Hypothalamus (tissue), 51 donors: ENCODE measurements around the gene AK3.
A peak's percentile ranks its signal among the peaks of the same experiment; 100 is the strongest.

Experiments
- DNase-seq, 51 donors: peaks; one replicate each; lab custom pipeline; 2025; lab: John Stamatoyannopoulos, UW

The AK3 gene

DNA sequence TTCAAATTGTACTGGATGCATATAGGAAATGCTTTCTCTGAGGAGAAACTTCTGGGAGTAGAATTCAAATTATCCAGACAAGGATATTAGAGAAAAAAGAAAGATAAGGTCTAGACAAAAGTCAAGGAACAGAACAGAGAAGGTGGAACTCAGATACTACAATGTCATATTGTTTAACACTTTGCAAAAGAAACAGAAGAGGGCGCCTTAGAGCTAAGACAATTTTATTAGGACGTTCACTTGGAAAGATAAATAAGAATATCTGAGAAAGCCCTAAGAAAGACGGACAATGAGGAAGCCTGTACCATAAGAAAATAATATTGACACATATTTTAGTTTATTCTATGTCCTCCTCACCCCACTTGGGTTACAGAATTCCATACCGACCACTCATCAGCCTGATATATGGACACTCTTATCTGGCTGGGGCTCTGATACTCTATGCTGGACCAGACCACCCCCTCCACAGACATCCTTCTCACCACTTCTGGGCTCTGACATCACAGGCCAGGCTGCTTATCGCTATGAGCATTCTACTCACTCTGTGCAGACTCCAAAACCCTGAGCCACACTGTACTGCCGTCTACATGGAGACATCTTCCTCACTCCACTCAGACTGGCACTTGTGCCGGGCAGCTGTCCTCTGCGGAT lies 9.1 kb upstream of the AK3 start:
- peak in 1 of 51 donors; percentile 34 for DNase-seq

- no peak for DNase-seq
These were observed 7.6 kb upstream of the AK3 start for GRCh38 chr9:4748612-4749011.

DNA sequence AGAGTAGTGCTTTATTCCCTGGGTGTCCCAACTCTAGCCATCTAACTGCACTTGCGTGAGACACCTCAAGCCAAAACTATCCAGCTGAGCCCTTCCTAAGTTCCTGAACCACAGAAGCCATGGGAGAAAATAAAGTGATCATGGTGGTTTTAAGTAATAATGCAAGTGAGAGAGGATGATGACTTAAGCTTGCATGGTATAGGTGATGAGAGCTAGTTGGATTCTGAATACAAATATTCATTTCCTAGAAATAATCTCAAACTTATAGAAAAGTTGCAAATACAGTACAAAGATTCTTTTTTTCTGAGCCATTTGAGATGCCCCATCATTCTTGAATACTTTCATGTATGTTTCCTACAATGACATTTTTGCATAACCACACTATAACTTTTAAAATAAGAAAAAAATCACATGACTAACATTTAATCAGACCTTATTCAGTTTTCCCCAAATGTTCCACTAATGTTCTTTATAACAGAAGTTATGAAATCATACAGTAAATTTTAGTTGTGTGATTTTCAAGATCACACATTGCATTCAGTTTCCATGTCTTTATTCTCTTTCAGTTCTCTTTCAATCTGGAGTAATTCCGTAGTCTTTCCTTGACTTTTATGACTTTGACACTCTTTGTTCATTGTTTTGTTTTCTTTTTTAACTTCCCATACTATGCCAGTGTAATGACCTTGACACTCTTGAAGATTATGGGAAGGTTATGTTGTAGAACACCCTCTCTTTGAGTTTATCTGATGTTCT lies 5.5 kb upstream of the AK3 start:
- DNase-seq = no peak

- peak in 2 of 51 donors; percentile 1 to 15 for DNase-seq
These were observed 2.3 kb upstream of the AK3 start for GRCh38 chr9:4743131-4743875.

DNA sequence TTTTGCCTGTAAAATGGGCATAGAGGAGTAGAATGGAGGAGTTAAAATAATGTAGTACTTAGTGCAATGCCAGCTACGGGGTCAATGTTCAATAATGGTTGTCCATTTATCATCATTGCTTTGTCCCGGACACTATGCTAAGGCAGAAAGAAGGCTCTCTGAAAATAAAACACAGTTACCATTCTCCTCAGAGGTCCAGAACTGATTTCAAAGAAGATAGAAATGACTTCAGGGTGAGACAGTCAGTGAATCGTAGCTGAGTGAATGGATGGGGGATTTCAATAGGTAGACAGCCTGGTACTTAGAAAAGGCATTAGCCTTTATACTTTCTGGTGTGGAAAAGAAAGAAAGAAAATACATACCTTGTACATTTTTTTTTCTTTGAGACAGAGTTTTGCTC lies 1.2 kb upstream of the AK3 start:
- DNase-seq = no peak

DNA sequence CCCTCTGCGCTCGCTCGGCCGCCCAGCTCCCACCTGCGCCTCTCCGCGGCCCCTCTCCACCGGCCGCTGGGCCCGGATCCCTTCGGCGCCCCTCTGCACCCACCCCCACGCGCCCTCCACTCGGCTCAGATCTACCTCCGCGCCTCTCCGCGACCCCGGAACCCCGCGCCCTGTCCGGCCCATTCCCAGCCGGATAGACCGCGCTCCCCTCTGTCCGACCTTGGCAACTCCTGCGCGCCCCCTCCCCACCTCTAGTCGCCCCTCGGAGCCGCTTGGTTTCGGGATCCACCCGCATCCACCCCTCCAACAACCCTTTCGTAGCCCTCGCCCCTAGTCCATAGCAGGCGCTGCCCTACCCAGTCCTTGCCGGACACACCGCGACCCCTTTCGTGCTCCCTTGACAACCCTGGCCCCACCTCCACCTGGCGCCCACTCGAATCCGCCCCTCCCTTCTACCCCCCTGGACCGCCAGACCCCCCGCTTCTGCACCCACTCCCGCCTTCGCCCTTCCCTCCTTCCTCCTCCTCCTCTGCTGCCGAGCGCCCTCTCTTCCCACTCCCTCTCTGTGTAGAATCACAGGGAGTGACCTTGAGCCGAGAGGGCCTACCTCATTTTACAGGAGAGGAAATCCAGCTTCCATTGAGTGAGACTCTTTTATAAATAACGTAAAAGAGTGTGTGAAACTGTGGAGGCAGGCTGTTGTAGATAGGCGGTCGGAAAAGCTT lies 525 bp upstream of the AK3 start:
- peak in 37 of 51 donors; percentile 8 to 67 (median 38) for DNase-seq

DNA sequence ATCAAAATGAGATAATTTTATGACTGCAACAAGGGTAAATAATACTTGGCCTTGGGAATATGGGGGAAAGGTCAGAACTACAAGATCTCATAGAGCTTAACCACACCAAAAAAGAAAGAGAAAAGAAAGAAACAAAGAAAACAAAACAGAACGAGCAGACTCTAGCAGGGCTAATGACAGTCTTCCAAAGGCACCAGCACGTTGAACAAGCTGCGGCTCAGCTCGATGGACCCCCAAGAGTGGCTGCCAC lies 689 bp downstream of the AK3 start:
- DNase-seq = no peak

- DNase-seq = no peak
These were observed 1.2 kb downstream of the AK3 start for GRCh38 chr9:4739587-4740387.

DNA sequence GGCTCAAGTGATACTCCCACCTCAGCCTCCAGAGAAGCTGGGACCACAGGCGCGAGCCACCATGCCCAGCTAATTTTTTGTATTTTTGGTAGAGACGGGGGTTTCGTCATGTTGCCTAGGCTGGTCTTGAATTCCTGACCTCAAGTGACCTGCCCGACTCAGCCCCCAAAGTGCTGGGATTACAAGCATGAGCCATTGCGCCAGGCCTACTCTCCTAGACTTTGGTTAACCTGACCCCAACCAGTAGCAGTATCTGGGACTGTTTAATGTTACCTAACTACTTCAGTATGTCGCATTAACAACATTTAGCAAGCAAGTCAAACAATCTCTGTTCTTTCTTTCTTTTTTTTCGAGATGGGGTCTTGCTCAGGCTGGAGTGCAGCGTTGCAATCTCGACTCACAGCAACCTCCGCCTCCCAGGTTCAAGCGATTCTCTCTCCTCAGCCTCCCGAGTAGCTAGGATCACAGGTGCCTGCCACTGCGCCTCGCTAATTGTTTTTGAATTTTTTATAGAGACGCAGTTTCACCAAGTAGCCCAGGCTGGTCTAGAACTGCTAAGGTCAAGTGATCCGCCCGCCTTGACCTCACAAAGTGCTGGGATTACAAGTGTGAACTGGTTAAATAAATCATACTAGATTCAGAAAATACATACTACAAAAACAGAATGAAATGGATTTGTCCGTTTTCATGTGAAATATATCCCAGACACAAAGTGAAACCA lies 2.0 kb downstream of the AK3 start:
- DNase-seq = no peak

DNA sequence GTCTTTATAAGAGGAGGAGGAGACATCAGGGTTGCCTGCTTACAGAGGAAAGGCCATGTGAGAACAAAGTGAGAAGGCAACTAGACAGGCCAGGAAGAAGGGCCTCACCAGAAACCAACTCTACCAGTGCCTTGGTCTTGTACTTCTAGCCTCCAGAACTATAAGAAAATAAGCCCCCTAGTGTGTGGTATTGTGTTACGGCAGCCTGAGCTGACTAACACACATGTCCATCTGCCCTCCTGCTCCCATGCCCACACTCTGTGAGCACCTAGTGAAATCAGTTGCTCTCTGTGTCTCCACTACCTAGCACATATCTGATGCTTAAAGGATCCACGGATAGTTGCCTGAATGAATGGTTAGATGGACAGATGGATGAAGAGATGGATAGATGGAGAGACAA lies 6.9 kb downstream of the AK3 start:
- no peak for DNase-seq

GRCh38 chr9:4732890-4733289 lies 8.1 kb downstream of the AK3 start:
- DNase-seq = no peak

DNA sequence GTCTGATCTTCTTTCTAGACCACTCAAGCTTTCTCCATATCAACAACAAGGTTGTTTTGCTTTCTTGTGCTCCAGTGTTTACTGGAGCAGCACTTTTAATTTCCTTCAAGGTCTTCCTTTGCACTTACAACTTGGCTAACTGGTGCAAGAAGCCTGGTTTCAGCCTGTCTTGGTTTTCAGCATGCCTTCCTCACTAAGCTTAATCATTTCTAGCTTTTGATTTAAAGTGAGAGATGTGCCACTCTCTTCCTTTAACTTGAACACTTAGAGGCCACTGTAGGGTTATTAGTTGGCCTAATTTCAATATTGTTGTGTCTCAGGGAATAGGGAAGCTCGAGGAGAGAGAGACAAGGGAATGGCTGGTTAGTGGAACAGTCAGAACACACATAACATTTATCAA lies 13.4 kb downstream of the AK3 start:
- no peak for DNase-seq

DNA sequence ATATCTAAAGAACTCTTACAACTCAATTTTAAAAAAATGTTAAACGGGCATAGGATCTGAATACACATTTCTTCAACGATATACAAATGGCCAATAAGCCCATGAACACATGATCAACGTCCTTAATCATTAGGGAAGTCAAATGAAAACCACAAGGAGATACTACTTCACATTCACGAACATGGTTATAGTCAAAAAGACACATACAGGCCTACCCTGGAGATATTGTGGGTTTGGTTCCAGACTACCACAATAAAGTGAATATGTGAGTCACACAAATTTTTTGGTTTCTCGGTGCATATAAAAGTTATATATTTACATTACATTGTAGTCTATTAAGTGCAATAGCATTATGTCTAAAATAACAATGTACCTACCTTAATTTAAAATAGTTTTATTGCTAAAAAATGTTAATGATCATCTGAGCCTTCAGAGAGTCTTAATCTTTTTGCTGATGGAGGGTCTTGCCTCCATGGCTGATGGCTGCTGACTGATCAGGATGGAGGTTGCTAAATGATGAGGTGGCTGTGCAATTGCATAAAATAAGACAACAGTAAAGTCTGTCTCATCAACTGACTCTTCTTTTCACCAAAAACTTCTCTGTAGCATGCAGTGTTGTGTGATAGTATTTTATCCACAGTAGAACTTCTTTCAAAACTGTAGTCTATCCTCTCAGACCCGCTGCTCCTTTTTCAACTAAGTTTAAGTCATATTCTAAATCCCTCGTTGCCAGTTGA lies 15.1 kb downstream of the AK3 start:
- DNase-seq = no peak

DNA sequence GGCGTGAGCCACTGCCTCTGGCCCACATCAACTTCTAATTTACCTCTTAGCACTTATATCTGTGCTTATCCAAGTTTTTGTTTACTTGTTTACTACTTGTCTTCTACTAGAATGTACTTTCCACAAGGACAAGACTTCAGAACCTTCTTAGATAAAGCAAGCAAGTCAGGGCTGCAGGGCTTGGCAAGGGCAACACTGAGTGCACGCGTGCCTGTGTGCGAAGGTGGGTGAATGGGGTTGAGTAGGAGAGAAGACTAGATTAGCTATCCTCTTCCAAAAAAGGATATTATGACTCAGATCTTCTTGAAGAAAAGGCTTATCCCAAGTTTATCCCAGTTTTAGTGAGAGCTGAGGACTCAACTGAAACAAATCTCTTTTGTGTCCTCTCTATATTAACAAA lies 19.3 kb downstream of the AK3 start:
- no peak for DNase-seq

DNA sequence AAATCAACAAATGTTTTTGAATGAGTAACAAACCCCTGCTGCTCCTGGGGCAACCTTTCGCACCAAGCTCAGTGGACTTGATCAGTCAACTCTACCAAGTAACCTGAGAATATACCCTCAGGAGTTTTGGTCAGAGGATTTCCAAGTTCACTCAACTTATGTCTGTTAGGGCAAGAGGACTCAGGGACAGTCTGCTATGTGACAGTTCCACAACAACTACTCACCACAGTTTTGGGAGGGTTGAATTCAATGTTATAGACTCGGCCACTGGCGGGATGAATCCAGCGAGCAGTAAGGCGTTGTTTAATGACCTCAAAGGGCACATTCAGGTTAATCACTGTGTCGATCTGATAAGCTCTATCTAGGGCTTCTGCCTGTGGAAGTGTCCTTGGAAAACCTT lies 22.1 kb downstream of the AK3 start:
- no peak for DNase-seq

DNA sequence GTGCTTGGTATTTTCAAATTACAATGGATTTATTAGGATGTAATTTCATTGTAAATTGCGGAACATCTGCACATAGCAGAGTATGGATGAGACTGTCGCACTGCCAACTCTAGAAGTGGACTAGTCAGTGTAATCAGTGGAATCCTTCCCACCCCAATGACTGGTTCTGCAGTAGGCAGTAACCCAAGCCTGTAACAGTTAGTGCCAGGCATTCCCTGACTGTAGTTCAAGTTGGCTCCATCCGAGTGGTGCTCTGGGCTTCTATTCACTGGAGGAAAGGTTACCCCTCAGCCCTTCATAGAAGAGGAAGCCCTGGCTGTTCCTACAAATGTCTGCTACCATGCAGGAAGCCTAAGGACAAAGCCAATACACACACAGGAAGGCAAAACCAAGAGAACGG lies 23.2 kb downstream of the AK3 start:
- peak in 4 of 51 donors; percentile 4 to 26 (median 22) for DNase-seq

DNA sequence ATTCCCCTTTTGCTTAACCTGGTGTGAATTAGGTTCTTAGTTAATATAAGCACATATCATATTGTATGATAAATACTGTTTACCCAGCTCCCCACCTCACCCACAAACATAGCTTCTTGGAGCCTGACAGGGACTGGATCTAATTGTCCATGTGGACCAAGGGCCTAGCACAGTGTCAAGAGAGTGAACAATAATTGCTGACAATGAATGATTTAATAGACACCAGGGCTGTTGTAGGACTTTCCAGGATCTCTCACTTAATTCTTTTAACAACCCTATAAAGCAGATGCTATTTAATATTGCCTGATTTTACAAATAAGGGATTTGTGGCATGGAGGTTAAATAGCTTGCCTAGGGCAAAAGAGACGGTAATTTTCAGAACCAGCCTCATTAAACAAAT lies 24.8 kb downstream of the AK3 start:
- DNase-seq = no peak

DNA sequence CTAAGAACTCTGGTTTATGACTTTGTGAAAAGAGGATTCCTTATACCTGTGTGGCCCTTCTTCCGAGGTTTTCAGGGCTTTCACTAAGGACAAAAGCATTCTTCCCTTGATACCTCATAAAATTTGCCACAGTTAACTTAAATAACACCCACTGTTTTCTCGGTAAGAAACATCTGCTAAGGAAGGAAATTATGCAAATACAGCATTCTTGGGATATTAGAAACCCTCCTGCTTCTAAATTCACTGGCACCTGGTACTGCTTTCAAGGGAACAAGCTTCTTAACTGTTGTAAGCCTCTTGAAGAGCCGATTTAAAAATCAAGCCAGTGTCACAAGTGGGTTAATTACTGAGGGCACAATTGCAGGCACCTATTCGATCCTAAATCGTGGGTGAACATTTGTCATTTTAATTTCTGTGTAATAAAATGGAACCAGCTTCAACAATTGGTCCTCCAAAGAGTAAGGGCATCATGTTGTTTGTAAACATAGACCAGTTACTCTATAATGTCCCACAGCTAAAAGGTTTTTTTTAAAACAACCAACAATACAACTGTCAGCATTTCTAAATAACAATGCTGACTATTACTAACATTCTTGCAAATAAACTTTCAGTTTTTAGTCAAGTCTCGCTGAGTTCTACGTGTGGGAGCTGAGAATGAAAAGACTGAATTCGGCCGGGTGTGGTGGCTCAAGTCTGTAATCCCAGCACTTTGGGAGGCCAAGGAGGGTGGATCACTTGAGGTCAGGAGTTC lies 26.6 kb downstream of the AK3 start:
- DNase-seq = no peak

- no peak for DNase-seq
These were observed 27.2 kb downstream of the AK3 start for GRCh38 chr9:4713849-4714248.
